ENCODE data around the gene AKR1B1.

The AKR1B1 gene

GRCh38 chr7:134446446-134446845 lies 12.5 kb downstream of the AKR1B1 start:
- DNase-seq (ENCODE audit: low read depth in 1 of 2, low spot score in 1 of 2): no peak

- DNase-seq (ENCODE audit: low read depth in 1 of 2, low spot score in 1 of 2): no peak
These were observed 14.0 kb downstream of the AKR1B1 start for GRCh38 chr7:134444961-134445315.

- no peak for DNase-seq (ENCODE audit: low read depth in 1 of 2, low spot score in 1 of 2)
These were observed 14.5 kb downstream of the AKR1B1 start for GRCh38 chr7:134444198-134444960.

GRCh38 chr7:134443396-134444070 lies 15.4 kb downstream of the AKR1B1 start:
- no peak for DNase-seq (ENCODE audit: low read depth in 1 of 2, low spot score in 1 of 2)

GRCh38 chr7:134442441-134443220 lies 16.3 kb downstream of the AKR1B1 start:
- DNase-seq (ENCODE audit: low read depth in 1 of 2, low spot score in 1 of 2): no peak

GRCh38 chr7:134441264-134441663 lies 17.6 kb downstream of the AKR1B1 start:
- no peak for DNase-seq (ENCODE audit: low read depth in 1 of 2, low spot score in 1 of 2)

GRCh38 chr7:134440476-134440875 lies 18.4 kb downstream of the AKR1B1 start:
- DNase-seq (ENCODE audit: low read depth in 1 of 2, low spot score in 1 of 2): no peak

- DNase-seq (ENCODE audit: low read depth in 1 of 2, low spot score in 1 of 2): no peak
These were observed 18.8 kb downstream of the AKR1B1 start for GRCh38 chr7:134440067-134440466.

- no peak for DNase-seq (ENCODE audit: low read depth in 1 of 2, low spot score in 1 of 2)
These were observed 20.0 kb downstream of the AKR1B1 start for GRCh38 chr7:134438946-134439345.

- no peak for DNase-seq (ENCODE audit: low read depth in 1 of 2, low spot score in 1 of 2)
These were observed 23.6 kb downstream of the AKR1B1 start for GRCh38 chr7:134435161-134435920.

GRCh38 chr7:134434701-134435100 lies 24.2 kb downstream of the AKR1B1 start:
- no peak for DNase-seq (ENCODE audit: low read depth in 1 of 2, low spot score in 1 of 2)

- no peak for DNase-seq (ENCODE audit: low read depth in 1 of 2, low spot score in 1 of 2)
These were observed 25.5 kb downstream of the AKR1B1 start for GRCh38 chr7:134433430-134433829.

GRCh38 chr7:134432296-134433152 lies 26.4 kb downstream of the AKR1B1 start:
- DNase-seq (ENCODE audit: low read depth in 1 of 2, low spot score in 1 of 2): peak; percentile 47 to 48

GRCh38 chr7:134431815-134432214 lies 27.1 kb downstream of the AKR1B1 start:
- DNase-seq (ENCODE audit: low read depth in 1 of 2, low spot score in 1 of 2): no peak

- DNase-seq (ENCODE audit: low read depth in 1 of 2, low spot score in 1 of 2): no peak
These were observed 29.4 kb downstream of the AKR1B1 start for GRCh38 chr7:134429481-134429880.

- no peak for DNase-seq (ENCODE audit: low read depth in 1 of 2, low spot score in 1 of 2)
These were observed 30.0 kb downstream of the AKR1B1 start for GRCh38 chr7:134428942-134429341.

GRCh38 chr7:134427896-134428295 lies 31.0 kb downstream of the AKR1B1 start:
- DNase-seq (ENCODE audit: low read depth in 1 of 2, low spot score in 1 of 2): no peak

GRCh38 chr7:134425777-134426176 lies 33.1 kb downstream of the AKR1B1 start:
- no peak for DNase-seq (ENCODE audit: low read depth in 1 of 2, low spot score in 1 of 2)

GRCh38 chr7:134422638-134423037 lies 36.3 kb downstream of the AKR1B1 start:
- DNase-seq (ENCODE audit: low read depth in 1 of 2, low spot score in 1 of 2): no peak

GRCh38 chr7:134422008-134422407 lies 36.9 kb downstream of the AKR1B1 start:
- no peak for DNase-seq (ENCODE audit: low read depth in 1 of 2, low spot score in 1 of 2)

Measured in activated T-helper 1 cell treated with anti-CD3 and anti-CD28 coated beads, Interleukin-2, amount 50 U/mL, for 16 hours (primary cell).